ENCODE results near the gene EHMT2. TPM values are rescaled to one million over a fixed set of nuclear protein-coding genes. Genes with fewer than 3 reads are reported as not detected.

EHMT2 gene
- total RNA-seq, 1 donor from 2014 or later = 15.6 TPM

DNA sequence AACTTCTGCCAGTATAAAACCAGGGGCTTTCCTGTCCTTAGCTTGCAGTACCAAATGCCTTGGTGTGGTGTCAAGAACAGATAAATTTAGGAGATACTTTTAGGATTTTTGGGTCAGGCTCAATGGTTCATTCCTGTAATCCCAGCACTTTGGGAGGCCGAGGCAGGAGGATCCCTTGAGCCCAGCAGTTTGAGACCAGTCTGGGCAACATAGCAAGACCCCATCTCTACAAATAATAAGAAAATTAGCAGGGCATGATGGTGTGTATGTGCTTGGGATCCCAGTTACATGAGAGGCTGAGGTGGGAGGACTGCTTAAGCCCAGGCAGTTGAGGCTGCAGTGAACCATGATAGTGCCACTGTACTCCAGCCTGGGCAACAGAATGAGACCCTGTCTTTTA lies 7.5 kb upstream of the EHMT2 start:
- TF ChIP-seq, protein P1, sequence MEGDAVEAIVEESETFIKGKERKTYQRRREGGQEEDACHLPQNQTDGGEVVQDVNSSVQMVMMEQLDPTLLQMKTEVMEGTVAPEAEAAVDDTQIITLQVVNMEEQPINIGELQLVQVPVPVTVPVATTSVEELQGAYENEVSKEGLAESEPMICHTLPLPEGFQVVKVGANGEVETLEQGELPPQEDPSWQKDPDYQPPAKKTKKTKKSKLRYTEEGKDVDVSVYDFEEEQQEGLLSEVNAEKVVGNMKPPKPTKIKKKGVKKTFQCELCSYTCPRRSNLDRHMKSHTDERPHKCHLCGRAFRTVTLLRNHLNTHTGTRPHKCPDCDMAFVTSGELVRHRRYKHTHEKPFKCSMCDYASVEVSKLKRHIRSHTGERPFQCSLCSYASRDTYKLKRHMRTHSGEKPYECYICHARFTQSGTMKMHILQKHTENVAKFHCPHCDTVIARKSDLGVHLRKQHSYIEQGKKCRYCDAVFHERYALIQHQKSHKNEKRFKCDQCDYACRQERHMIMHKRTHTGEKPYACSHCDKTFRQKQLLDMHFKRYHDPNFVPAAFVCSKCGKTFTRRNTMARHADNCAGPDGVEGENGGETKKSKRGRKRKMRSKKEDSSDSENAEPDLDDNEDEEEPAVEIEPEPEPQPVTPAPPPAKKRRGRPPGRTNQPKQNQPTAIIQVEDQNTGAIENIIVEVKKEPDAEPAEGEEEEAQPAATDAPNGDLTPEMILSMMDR (IDR thresholded peaks at IDR 0.05; ENCODE audit: borderline replicate concordance) = no peak
- Histone ChIP-seq H3K4me1 (peaks cover 24% of the 10 kb centered on the region), H3K27ac (replicated peaks) (no peak overlapping the region), H3K9me3 (replicated peaks) (no peaks in the 10 kb centered on the region), H3K27me3 (ENCODE audit: low read depth) (peaks cover 19% of the 10 kb centered on the region), H3K36me3 (no peaks in the 10 kb centered on the region), H3K4me3 (no peak overlapping the region)
- intact Hi-C loops (cut with micrococcal nuclease) = no loop called here
- DNase-seq = no peak

DNA sequence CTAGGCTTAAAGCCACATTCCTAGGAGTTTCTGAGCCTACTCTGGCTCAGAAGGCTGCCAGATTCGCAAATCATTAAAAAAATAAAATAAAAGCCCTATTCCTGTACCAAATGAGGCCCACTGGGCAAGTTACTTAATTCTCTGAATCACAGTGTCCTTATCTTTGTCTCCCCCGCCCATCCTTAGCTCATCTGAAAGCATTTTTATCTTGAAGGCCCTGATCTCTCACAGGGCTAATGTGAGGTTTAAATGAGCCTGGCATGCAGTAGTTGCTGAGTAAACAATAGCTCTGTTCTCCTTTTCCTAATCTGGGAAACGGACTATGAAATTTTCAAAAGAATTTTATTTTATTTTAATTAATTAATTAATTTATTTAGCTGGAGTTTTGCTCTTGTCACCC lies 6.5 kb upstream of the EHMT2 start:
- TF ChIP-seq, protein P1 (IDR thresholded peaks at IDR 0.05; ENCODE audit: borderline replicate concordance) = no peak
- Histone ChIP-seq H3K4me1 (peaks cover 35% of the 10 kb centered on the region), H3K27ac (replicated peaks) (no peak overlapping the region), H3K36me3 (no peaks in the 10 kb centered on the region), H3K4me3 (no peak overlapping the region), H3K9me3 (replicated peaks) (no peaks in the 10 kb centered on the region), H3K27me3 (ENCODE audit: low read depth) (peaks cover 19% of the 10 kb centered on the region)
- intact Hi-C loops (cut with micrococcal nuclease) = no loop called here
- no peak for DNase-seq

DNA sequence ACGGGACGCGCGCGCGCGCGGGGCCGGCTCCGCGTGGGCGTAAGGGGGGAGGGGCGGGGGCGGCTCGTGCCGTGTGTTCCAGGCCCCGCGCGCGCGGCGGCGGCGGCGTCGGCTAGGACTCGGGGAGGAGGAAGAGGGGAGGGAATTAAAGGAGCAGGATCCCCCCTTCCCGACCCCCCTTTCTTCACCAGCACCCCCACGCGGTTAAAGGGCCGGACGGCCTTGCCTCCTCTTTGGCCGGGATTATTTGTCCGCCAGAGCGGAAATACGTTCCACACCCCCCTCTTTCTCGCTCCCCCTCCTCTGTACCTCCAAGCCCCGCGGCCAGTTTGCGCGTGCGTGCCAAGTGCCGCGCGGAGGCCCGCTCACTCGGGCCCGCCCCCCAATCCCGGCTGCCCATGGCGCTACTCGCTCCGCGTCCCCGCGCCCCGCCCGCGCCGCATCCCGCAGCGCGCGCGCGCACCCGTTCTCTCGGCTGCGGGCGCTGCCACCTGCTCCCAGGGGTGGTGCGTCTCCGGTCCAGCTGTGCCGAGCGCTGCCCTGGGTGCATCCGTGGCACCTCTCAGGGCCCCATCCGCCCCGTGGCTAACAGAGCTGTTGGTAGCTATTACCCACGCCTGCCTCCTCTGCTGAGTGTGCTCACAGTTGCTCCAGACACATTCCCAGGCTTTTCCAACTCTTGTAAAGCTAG lies 4.6 kb upstream of the EHMT2 start, which contains the start of gene ZBTB12:
Gene ZBTB12 (minus strand): TSS at position 134 of the 691 bp plus-strand sequence. CDS start 781 bp downstream, outside the sequence.
- DNase-seq = peak; percentile 91
- H3K36me3 ChIP-seq = no peaks in the 10 kb centered on the region
- peaks cover 9% of the 10 kb centered on the region for H3K27me3 ChIP-seq (ENCODE audit: low read depth)
- H3K4me3 ChIP-seq = peak within 1 kb of the TSS; percentile 80
- intact Hi-C loops (cut with micrococcal nuclease) = no loop called here
- peaks cover 52% of the 10 kb centered on the region for H3K4me1 ChIP-seq
- no peaks in the 10 kb centered on the region for H3K9me3 ChIP-seq (replicated peaks)
- TF ChIP-seq, protein P1 (IDR thresholded peaks at IDR 0.05; ENCODE audit: borderline replicate concordance) = no peak
- peak within 1 kb of the TSS; percentile 90 for H3K27ac ChIP-seq (replicated peaks)

DNA sequence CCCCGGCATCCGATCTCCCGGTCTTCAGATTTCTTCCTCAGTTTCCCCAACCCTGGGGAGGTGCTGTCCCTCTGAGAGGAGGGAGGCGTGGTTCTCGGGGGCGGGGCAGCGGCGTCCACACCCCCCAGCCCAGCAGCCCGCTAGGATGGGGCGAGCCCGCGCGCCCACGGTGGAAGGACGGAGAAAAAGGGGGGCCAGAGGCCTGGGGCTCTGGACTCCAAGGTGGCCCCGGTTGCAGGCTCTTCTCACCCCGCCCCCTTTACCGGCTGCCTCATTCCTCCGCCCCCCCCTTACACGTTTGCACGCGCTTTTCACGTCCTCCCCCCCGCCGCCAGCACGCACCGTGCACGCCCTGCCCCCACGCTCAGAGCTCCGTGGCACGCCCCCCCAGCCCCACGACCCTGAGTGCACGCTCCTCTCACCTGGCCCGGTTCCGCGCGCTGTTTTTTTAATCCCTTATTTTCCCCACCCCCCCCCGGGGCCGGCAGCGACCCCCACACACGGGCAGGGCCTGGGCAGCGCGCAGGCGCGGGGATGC lies 4.0 kb upstream of the EHMT2 start:
- Histone ChIP-seq H3K4me1 (peaks cover 58% of the 10 kb centered on the region), H3K9me3 (replicated peaks) (no peaks in the 10 kb centered on the region), H3K27me3 (ENCODE audit: low read depth) (peaks cover 4% of the 10 kb centered on the region), H3K4me3 (peak overlapping the region; percentile 80), H3K36me3 (no peaks in the 10 kb centered on the region), H3K27ac (replicated peaks) (peak overlapping the region; percentile 90)
- peak; percentile 69 for DNase-seq
- intact Hi-C loops (cut with micrococcal nuclease) = no loop called here
- TF ChIP-seq, protein P1 (IDR thresholded peaks at IDR 0.05; ENCODE audit: borderline replicate concordance) = no peak

DNA sequence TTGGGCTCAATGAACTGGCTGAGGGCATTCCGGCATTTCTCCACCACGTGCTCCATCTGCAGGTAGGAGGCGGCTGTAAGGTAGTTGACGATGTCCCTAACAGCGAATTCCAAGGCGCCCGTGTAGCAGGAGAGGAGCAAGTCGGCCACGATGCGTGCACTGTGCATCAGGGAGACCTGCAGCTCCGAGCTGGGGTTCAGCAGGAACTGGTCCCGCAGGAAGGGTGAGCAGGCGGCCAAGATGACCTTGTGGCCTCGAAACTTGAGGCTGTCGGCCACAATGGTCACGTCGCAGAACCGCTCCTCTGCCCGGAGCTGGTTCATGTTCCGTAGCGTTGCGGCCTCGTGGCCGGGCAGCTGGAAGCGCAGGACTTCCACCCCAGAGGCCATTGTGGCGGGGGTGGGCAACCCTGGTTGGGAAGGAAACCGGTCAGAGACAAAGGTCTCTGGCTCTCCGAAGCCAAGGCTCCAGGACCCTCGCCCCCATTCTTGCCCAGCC lies 3.5 kb upstream of the EHMT2 start:
- no peaks in the 10 kb centered on the region for H3K36me3 ChIP-seq
- peak overlapping the region; percentile 90 for H3K27ac ChIP-seq (replicated peaks)
- intact Hi-C loops (cut with micrococcal nuclease) = no loop called here
- H3K27me3 ChIP-seq (ENCODE audit: low read depth) = no peaks in the 10 kb centered on the region
- DNase-seq = peak; percentile 28
- no peaks in the 10 kb centered on the region for H3K9me3 ChIP-seq (replicated peaks)
- TF ChIP-seq, protein P1 (IDR thresholded peaks at IDR 0.05; ENCODE audit: borderline replicate concordance) = no peak
- peak overlapping the region; percentile 80 for H3K4me3 ChIP-seq
- peaks cover 60% of the 10 kb centered on the region for H3K4me1 ChIP-seq

Data from left ventricle myocardium inferior (tissue), 1 donor.